NOMO-1 treated with dmso at 0.1 percent for 144 hours (cell line): ENCODE results near the gene KLK3.

Source experiments
- DNase-seq: peaks from one replicate; lab custom pipeline; 2025; ENCODE audit not compliant: unreplicated experiment; lab: John Stamatoyannopoulos, UW

KLK3 gene

DNA sequence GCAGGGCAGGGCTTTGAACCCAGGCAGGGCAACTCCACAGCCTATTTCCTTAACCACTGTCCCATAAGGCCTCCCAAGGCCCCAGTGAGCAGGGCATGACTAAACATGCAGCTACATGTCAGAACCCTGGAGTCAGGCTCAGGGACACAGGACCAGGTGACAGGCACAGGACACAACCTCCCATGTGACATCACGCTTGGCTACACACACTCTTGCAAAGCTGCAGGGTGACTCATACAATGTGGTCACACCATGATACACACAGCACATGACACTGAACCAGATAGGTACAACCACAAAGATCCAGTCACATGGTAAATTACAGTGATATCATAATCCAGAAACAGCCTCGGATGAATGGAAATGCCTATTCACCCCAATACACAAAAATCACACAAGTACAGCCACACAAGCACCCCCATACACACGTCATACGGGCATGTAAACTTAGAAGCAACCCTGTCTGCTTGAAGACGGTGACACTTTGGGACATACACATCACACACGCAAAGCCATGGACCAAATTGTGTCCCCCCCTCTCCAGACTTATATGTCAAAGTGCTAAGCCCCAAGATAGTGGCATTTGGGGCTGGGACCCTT lies 42.0 kb downstream of the KLK3 start:
- DNase-seq: no peak

DNA sequence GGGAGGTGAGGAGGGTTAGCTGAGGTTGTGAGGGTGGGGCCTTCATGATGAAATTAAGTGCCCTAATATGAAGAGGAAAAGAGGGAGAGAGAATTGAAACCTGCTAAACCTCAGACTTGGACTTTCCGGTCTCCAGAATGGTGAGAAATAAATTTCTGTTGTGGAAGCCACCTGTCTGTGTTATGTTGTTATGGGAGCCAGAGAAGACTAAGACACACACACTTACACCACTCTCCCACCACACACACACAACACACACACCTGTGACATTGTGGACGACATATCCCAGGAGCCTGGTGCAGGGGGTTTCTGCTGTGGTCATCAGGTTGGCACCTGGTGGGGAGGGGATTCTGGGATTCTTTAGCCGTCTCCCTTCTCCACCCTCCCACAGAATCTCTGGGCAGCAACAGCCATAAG lies 42.5 kb downstream of the KLK3 start:
- DNase-seq: no peak

DNA sequence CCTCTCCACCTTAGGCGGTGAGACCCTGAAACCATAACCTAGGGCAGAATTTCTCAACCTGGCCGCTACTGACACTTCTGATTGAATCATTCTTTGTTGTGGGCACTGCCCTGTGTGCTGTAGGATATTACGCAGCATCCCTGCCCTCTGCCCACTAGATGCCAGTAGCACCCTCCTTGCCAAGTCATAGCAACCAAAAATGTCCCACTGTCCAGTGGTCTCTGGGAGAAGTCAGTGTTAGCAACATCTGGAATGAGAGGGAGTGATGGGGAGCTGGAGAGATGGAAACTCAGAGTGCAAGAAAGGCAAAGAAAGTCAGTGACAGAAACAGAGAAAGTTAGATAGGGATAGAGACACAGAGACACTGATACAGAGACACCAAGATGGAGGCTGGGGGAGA lies 42.9 kb downstream of the KLK3 start:
- no peak for DNase-seq

DNA sequence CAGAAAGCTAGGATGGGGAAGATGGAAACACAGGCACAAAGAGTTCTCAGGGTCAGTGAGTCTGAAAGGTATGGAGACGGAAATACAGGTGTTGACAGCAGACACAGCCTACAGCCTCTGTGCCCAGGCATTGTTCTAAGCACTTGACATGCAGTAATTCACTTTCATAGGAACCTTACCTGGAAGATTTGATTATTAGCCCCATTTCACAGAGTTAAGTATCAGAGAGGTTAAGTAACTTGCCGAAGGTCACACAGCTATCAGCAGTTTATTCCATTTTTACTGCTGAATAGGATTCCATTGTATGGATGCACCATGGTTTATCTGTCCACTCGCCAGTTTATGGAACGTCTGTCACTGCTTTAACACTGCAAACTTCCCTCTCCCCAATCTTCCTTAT lies 43.3 kb downstream of the KLK3 start:
- no peak for DNase-seq

DNA sequence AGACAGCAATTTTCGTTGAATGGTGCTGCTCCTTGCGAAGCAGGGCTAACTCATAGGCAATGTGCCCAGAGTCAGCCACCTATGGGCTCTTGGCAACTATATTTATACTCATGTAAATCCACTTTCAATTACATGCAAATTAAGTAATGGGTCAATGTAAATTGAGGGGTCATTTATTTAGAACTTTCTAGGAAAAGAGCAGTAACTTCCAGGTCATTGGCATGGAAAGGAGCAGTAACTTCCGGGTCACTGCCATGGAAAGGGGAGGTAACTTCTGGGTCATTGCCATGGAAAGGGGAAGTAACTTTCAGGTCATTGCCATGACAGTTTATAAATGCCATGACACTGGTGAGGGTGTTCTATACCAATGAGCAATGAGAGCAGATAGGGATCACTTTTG lies 44.9 kb downstream of the KLK3 start:
- no peak for DNase-seq

DNA sequence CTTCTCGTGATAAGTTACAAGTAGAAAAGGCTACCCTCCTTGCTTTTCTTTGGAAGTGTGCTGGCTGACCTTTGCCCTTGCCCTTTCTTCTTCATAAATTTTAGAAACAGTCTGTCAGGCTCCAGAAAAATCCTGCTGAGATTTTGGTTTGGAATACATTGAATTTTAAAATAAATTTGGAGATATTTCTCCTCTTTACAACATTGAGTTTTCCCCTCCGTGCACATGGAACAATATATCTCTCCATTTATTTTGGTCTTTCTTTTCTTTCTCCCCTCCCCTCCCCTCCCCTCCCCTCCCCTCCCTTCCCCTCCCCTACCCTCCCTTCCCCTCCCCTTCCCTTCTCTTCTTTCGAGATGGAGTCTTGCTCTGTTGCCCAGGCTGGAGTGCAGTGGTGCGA lies 47.9 kb downstream of the KLK3 start:
- no peak for DNase-seq

DNA sequence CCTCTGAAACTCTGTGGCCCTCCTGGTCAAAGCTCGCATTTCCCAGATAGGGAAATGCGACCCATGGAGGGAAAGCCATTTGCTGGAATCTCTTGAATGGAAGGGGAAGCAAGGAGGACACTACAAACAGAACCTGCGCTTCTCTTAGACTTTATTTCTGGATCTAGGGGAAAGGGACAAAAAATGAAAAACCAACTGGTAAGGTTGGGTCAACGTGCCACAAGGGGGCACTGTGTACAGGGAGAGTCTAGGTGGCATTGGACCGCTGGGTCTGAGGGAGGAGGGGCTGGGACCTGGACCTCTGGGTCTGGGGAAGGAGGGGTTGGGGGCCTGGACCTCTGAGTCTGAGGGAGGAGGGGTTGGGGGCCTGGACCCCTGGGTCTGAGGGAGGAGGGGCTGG lies 51.5 kb downstream of the KLK3 start:
- DNase-seq: no peak

DNA sequence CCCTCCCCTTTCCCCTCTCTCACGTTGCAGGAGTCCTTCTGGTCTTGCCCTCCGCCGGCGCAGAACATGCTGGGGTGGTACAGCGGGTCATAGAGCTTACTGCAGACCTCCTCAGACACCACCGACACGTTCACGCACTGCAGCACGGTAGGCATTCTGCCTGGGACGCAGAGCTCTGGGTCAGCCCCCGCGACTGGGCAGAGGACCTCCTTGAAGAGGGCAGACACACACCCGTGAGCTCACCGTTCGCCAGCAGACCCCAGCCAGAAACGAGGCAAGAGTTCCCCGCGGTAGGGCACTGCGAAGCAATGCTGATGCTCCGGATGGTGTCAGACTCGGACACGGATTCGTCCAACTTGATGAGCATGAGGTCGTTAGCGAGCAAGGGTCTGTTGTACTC lies 53.6 kb downstream of the KLK3 start:
- no peak for DNase-seq

DNA sequence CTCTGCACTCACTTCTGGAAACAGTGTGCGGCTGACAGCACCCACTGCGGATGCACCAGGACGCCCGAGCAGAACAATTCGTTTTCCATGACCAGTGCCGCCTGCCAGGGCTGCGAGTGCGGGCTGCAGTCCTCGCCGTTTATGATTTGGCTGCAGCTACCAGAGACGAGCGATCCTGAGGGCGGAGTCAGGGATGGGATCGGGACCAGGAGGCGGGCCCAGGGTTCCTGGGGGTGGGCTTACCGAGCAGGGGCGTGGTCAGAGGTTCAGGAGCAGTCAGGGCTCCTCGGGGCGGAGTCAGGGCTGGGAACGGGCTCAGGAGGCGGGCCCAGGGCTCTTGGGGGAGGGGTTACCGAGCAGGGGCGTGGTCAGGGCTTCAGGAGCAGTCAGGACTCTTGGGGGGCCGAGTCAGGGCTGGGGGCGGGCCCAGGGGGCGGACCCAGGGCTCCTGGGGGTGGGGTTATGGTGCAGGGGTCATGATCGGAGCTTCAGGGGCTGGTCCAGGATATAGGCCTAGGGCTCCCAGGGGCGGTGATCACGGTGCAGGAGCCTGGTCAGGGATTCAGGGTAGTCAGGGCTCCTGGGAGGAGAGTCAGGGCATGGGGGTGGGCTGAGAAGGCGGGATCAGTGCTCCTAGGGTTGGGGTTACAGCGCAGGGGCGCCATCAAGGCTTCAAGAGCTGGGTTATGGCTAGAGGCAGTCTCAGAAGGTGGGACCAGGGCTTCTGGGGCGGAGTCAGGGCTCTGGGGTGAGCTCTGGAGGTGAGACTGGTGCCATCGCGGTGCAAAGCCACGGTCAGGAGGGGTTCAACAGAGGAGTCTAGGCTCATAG lies 54.7 kb downstream of the KLK3 start:
- DNase-seq: no peak
